DMS114 treated with DMSO at 0.1 percent for 48 hours (cell line): ENCODE data around the gene GTF2IRD1.
"Not testable (repeated sequence)": the region's sequence is repeated elsewhere in the genome, so short reads cannot be mapped to it uniquely, and the experiment has no call there.

Source experiments
- DNase-seq: peaks from one replicate; lab custom pipeline; 2025; ENCODE audit not compliant: unreplicated experiment; lab: John Stamatoyannopoulos, UW

The GTF2IRD1 gene

GRCh38 chr7:74466196-74466813 is 12.6 kb downstream of the GTF2IRD1 start:
- DNase-seq, result no peak

- DNase-seq, result no peak
These were observed 14.2 kb downstream of the GTF2IRD1 start for GRCh38 chr7:74467876-74468275.

DNA sequence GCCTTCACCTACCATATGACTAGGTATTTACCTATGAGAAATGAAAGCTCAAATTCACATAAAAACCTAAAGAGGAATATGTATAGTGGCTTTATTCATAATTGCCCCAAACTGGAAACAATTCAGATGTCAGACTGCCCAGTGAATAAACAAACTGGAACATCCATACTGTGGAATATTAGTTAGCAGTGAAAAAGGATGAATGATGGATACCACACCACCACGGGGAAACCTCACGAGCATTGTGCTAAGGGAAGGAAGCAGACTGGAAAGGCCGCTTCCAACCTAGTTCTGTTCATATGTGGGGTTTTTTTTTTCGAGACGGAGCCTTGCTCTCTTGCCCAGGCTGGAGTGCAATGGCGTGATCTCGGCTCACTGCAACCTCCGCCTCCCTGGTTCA is 16.8 kb downstream of the GTF2IRD1 start:
- no peak for DNase-seq

GRCh38 chr7:74473116-74473515 is 19.4 kb downstream of the GTF2IRD1 start:
- DNase-seq, result no peak

DNA sequence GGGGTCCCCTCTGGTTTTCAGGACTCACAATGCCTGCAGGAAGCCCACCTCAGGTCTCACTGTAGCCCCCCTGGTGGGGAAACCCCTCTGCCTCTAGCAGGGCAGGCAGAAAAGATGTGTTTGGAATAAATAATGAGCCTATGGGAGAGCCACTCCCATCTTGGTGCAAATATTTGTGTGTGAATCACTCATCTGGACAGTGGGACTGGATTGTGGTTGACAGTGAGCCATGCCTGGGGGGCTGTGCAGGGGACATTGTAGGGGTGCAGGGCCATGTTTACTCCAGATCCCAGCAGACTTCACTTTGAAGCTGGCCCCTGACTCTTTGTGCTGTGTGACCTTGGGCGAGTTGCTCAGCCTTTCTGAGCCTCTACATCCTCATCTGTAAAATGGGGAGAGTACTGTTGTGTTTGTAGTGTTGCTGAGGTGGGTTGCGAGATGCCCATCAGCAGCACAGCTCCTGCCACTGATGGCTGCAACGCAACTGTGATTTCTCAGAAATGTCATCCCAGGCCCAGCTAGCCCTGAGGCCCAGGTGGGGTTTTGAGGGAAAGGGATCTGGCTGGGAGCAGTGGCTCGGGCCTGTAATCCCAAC is 20.7 kb downstream of the GTF2IRD1 start:
- no peak for DNase-seq

- no peak for DNase-seq
These were observed 21.7 kb downstream of the GTF2IRD1 start for GRCh38 chr7:74475243-74475986.

- DNase-seq, result no peak
These were observed 22.3 kb downstream of the GTF2IRD1 start for GRCh38 chr7:74475987-74476350.

DNA sequence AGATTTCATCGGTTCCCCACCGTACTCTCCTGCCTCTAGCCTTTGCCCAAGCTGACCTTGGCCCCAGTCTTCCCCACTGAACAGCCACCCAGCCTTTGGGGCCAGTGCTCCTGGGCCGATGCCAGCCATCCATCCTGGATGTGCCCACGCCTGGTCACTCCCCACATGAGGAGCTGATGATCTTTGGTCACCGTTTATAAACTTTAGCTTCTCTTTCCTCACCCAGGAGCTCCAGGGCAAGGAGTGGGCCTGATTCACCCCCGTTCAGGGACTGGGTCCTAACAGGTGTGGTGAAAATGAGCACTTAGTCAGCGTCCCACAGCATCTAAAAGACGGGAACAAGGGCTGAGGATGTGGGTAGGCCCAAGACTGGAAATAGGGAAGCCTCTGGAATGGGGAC is 22.9 kb downstream of the GTF2IRD1 start:
- no peak for DNase-seq

DNA sequence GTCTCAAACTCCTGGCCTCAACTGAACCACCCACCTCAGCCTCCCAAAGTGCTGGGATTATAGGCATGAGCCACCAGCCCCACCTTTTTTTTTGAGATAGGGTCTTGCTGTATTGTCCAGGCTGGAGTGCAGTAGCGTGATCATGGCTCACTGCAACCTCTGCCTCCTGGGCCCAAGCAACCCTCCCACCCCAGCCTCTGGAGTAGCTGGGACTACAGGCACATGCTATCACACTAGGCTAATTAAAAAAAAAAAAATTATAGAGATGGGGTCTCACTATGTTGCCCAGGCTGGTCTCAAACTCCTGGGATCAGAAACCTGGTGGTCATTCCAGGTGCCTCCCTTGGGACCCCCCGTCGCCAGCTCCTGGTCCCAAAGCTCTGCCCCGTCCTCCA is 25.0 kb downstream of the GTF2IRD1 start:
- DNase-seq, result no peak

DNA sequence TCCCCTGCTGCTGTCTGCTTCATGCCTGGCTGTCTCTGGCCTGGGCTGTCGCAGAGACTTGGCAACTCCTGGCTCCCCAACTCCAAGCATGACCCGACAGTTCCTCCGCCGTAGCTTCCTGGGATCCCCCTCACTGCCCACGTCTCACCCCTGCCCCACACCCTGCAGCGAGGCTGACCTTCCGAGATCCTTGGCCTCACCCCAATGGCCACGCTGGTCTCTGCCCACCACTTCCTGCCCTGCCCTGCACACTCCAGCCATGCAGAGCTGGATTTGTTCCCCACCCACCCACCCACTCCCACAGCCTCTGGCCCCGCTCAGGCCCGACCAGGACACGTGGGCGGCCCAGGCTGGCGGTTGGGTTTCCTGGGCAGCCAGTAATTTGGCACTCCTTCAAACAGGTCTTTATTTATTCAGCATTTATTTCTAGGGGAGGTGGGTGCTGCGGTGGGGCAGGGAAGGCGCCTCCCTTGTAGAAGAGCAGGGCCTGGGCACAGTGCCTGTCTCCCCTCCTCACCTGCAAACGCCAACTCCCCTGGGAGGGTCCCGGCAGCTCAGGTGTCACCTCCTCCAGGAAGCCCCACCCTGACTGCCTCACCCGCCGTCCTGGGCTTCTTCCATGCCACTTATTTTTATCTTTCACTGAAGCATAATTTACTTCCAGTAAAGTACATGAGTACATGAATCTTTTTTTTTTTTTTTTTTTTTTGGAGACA is 25.5 kb downstream of the GTF2IRD1 start:
- no peak for DNase-seq

- DNase-seq, result no peak
These were observed 26.5 kb downstream of the GTF2IRD1 start for GRCh38 chr7:74479961-74480829.

- DNase-seq, result no peak
These were observed 27.2 kb downstream of the GTF2IRD1 start for GRCh38 chr7:74480861-74481417.

GRCh38 chr7:74481458-74482196 is 27.9 kb downstream of the GTF2IRD1 start:
- DNase-seq, result peak; percentile 21

GRCh38 chr7:74482197-74482467 is 28.4 kb downstream of the GTF2IRD1 start:
- DNase-seq, result no peak

DNA sequence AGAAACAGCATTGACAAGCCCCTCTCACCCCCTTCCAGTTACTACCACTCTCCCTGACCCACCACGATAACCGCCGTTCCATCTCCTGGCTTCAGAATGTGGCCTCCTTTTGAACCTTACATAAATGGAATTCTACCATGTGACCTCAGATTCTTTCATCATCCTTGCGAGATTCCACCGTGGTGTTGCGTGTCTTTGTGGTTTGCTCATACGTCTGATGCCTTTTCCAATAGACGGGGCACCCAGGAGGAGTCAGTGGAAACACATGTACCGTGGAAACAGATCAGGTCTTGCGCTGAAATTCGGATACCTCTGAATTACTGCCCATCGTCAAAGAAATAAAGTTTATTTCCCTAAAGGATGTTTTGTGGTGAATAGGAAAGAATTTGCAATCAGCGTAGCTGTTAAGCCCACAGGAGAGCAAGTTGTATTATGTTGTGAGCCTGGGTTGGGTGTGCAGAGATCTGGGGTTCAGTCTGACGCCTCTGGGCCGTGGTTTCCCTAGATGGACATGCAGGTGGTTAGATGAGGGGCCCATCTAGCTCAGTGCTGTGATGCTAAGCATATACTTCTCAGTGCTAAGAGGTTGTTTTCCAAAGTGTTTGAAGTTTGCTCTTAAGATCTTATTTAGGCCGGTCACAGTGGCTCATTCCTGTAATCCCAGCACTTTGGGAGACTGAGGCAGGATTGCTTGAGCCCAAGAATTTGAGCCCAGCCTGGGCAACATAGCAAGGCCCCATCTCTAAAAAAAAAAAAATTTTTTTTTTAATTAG is 29.1 kb downstream of the GTF2IRD1 start:
- peak; percentile 65 for DNase-seq

GRCh38 chr7:74483402-74484336 is 30.0 kb downstream of the GTF2IRD1 start:
- DNase-seq, result no peak

GRCh38 chr7:74485611-74486010 is 31.9 kb downstream of the GTF2IRD1 start:
- no peak for DNase-seq

GRCh38 chr7:74488518-74489030 is 34.9 kb downstream of the GTF2IRD1 start:
- DNase-seq, result not testable (repeated sequence)
